GM19035 (cell line): ENCODE data around the gene CDC42BPB.

Experiments used
- ATAC-seq: cut with Tn5 transposase; IDR thresholded peaks from one replicate; pipeline ENCODE4 v1.9.1; 2021; ENCODE audit not compliant: unreplicated experiment

Gene CDC42BPB

DNA sequence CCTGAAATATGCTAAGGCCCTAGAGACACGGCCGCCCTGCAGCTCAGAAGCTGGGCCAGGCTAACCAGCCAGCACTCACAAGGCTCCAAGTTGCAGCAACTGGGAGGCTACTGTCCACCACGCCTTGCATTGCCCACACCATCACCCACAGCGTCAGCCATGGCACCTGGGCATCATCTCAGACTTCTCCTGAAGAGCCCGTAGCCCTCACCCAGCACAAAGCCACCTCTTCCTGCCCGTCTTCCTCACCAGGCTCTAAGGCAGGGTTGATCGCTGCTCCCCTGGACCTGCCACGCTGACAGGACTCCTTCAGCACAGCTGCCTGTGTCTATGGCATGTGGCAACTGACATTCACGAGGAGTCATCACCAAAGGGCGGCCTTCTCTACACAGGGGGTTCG lies 38.1 kb downstream of the CDC42BPB start:
- ATAC-seq: no peak

DNA sequence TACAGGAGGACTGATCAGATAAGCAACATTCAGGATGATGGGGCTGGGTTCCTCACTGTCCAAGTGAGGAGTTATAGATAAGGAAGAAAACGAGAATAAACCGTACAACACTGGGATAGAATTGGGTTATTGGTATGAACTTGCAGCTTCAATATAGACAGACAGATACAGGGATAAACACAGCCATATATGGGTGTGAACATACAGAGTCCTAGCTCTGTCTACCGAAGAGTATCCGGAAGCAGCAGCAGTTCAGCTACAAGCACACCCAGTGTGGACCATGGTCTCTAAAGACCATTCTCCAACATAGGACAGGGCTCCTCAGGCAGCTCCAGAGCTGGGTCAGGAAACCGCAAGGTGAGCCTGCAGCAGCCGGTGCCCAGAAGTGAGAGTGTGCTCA lies 40.8 kb downstream of the CDC42BPB start:
- no peak for ATAC-seq

DNA sequence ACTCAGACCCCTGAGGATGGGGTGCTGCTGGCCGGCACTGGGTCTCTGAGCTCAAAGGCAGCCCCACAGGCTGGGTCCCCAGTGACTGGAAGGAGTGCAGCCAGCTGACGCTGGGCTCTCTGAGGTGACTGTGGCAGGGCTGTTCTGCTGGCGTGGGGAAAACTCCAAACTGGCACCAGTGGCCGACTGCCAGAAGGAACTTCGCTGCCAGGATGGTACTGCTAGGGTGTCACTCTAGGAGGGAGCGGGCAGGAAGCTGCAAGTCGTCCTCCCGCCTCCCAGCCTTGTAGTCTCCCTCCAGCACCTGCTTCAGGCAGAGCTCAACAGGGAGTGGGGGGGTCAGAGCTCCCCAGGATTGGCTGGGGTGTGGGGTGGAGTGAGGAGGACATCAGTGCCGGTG lies 41.3 kb downstream of the CDC42BPB start:
- no peak for ATAC-seq

DNA sequence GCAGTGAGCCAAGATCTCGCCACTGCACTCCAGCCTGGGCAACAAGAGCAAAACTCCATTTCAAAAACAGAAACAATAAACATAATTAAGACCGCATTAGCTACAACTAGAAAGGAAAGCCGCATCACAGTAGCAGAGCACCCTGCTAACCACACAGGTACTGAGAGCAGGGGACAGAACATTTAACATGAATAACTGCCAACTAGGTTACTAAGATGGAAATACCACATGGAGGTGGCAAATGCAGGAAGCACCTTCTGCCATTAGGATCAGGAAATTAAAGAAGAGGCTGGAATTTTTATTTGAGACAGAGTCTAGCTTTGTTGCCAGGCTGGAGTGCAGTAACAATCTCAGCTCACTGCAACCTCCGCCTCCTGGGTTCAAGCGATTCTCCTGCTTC lies 41.9 kb downstream of the CDC42BPB start:
- ATAC-seq: no peak

DNA sequence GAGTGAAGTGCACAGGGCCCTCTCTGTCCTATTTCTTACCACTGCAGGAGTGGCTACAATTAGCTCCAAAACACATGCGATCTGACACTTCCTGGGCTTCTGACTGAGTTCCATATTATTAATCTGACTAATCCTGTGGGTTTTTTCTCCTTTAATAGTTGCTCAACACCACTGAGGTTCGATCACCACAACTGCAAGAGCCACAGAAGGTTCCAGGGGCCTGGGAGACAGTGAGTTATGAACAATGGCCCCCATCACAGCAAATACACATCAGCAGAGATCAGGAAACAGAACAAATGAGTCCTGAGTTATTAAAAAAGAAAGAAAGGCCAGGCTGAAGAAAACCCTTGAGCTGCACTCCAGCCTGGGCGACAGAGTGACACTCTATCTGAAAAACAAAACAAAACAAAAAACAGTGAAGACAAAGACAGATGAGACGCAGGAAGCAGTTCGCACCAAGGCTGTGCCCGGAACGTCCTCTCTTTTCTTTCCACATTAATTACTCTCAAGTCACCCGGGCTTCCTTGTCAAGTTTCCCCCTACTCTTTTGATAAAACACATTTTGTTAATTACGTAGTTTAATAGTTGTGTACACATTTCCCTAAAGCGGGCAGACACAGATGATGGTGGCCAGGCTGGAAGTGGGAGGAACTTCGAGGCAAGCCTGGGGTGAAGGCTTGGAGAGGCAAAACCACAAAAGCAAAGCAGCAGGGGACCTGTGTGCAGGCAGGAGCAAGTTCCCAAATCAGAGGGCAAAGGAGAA lies 42.7 kb downstream of the CDC42BPB start:
- no peak for ATAC-seq

DNA sequence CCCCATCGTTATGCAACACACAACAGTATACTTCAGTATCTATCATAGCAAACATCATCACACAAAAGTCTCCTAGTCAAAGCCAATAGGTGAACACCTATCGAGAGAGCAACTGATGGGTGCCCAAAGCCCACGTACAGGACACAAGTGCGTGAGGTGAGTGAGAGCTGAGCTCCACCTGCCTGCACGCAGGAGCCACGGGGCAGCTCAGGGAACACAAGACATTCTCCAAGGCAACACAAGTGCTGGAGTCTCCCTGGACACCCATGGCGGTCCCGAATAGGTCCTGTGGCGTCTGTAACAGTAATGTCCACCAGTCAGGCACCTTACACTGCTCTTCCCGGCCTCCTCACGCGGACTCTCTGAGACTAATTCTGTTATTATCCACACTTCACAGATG lies 44.3 kb downstream of the CDC42BPB start:
- no peak for ATAC-seq

DNA sequence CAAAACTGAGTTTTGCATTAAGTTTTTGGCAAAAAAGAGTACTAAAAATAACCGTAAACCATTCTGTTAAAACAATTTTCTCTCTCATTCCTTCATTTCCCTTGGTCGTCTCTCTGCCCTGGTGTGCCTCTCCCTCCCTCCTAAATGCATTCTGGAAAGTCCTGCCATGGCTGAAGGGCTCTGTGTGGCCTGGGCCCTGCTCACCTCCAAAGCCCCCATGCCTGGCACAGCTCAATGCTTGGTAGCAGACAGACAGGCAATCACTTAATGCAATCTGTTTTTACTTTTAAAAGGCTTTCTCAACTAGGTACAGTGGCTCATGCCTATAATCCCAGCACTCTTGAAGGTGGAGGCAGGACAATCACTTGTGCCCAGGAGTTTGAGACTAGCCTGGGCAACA lies 47.8 kb downstream of the CDC42BPB start:
- ATAC-seq: no peak

DNA sequence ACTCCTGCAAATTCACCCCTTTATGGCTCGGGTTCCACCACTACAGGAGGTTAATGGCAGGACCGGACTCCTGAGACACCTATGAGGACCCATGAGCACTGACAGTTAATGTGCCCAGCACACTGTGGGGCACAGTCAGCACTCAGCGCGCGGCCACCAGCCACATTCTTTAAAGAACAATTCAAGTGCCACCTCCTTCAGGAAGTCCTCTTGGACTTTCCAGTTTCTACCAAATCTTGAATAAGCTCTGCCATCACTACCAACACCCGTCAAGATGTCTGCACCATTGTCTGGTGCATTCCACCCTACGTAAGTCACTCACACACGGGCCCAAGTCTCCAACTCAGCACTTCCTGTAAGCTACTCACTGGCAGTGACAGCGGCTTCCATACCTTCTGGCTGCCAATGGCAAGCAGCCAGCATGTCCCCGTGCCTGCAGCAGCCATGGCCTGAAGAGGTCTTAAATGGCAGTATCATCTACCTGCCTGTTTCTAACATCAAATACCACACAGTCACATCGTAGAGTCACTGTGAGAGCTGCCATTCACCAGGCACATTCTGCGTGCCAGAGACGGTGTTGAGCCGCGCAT lies 48.5 kb downstream of the CDC42BPB start:
- ATAC-seq: no peak

DNA sequence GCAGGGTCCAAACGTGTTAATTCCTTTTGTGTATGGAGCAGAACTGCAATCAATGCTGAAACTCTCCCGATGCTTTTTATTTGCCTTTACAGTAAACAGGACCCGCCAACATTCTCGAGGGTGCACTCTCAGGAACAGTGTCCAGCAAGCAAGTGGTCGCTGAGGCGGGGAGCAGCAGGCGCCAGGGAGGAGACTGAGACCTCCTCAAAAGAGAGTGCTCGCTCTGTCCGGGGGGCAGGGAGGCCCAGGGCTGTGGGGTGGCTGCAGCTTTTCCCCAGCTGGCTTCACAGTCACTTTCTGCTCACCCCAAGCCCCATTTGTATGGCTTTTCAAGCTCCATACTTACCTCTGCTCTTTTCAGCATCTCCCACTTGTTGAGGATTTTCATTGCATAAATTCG lies 49.2 kb downstream of the CDC42BPB start:
- no peak for ATAC-seq

DNA sequence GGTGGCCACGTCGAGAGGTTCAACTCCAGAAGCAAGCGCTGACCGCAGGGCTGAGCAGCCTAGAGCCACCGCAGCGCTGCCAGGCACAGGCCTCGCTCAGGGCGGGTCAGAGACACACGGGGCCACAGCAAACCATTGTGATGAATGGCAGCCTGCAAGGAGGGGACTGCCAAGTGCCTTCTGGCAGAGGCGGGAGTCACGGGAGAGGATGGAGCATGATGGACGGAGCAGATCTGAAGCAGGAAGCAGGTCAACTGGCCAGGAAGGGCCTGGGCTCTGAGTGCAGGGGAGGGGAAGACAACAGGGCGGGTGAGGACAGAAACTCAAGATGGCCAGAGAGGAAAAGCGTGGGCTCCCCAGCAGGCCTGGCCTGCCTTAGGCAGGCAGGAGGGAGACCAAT lies 49.8 kb downstream of the CDC42BPB start:
- ATAC-seq: no peak

DNA sequence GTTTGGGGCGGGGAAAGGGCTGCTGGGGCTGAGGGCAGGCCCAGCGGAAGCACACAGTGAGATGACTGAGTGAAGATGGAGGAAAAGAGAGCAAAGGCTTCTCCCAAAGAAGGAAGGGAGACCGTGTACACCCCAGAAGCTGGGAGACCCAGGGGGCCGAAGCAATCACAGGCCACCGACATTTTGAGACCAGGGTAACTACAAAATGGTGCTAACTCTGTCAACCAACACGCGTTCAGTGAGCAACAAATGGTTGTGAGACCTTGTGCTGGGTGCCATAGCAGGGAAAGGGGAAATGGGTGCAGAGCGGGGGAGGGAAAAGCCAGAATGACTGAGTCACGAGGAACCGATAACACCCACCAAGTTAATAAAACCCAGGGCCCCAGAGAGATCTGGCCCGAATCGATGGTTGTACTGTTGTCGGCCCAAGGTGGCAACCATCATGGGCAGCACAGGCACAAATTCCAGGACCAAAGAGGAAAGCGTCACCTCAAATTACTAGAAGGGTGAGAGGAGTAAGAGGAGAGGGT lies 50.3 kb downstream of the CDC42BPB start:
- no peak for ATAC-seq

DNA sequence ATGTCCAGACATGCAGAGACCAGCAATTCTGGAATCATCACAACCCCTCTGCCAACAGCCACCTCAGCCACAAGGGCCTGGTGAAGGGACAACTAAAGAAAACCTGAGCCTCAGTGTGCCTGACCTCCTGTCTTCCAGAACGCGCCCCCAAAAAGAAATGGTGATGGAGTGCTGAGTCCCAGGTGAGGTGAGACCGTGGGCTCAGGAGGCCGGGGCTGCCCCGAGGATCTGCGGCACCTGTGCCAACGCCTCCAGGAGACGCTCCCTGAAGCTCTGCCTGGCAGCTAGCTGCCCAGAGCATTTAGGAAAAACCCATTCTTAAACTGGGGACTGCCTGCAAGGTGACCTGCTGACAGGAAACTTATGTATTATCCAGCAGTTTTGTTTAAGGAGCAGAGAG lies 51.2 kb downstream of the CDC42BPB start:
- no peak for ATAC-seq

DNA sequence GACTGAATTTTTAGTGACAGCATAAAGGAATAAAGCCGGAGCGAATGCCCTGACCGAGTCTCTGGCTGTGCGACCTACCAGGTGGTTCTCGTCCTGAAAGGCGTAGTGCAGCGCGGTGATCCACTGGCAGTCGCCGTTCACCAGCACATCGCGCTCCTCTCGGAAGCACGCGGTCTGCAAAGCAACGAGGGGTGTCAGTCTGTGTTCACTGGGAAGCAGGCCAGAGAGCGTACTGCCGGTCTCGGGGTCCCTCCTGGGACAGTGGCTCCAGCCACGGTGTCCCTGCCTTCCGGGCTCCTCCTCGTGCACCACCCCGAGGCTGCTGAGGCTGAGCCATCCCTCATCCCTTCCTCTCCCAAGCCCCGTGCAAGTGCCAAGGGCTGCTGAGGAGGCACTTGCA lies 53.5 kb downstream of the CDC42BPB start:
- no peak for ATAC-seq

DNA sequence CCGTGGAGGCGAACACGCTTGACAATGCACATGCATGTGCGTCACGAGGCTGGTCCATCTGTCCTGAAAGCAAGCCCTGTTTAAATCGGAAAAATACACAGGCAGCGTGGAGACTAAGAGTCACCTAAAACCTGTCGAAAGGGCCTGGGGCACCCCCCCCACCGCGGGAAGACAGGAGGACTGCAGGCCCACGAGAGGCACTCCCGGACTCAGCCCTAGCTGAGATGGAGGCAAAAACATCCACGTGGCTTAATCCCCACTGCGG lies 54.1 kb downstream of the CDC42BPB start:
- ATAC-seq: no peak

DNA sequence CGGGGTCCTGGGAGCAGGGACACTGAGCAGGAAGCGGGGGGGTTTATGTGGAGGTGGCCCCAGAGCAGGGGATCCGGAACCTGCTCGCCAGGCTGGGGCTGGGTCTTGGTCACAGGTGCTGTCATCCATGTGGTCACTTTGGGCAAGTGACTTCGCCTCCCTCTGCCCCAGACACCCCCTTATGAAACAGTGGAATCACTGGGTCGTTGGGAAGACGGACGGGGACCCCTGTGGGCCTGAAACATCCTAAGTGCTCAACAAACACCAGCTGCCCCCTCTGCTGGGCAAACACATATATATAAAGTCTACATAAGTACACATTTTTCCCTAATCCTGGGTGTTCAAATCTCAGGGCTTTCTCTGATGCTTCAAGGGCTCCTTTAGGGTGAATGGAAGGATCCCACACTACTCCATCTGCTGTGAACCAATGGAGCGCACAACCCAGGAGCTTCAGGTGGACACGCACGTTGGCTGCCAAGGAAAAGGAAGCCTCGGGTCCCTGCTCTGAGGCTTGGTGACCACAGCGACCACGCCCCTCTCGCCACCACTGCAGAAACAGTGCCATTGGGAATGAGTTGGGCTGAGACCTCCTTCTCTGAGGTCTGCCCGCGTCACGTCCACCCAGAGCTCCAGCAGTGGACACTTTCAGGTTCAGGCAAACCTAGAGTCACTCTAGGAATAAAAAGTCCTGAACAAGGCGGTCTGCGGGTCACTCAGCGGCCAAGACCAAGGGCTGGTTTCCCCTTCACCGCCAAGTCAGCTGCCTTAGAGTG lies 54.6 kb downstream of the CDC42BPB start:
- no peak for ATAC-seq

DNA sequence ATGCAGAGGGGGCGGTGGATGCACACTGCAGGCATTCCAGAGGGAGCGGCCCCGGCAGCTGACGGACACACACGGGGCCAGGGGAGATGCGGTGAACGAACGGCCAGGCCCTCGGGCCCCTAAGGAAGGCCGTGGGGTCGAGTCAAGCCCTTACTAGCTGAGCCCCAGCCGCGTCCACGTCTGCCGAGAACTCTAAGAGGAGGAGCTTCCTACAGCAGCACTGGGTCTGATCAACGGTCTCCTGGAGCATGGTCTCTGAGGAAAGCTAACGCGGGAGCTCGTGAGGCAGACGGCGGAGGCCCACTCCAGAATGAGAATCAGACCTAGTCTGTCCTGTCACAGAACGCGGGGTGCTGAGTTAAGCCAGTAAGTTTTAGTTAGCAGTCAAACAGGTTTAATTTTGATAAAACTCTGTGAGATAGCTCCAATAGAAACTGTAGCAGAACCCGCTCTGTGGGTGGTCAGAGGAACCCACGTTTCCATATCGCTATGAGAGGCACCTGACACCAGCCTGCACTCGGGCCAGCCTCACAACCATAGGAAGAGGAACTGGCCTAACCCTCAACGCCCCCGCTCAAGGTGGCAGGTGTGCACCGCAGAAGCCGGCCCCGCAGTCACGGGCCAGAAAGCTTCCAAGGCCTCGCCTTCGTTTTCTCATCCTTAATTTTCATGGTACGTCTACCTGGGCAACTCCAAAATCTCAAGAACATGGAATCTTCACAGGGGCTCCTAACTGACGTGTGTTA lies 55.5 kb downstream of the CDC42BPB start:
- ATAC-seq: no peak

DNA sequence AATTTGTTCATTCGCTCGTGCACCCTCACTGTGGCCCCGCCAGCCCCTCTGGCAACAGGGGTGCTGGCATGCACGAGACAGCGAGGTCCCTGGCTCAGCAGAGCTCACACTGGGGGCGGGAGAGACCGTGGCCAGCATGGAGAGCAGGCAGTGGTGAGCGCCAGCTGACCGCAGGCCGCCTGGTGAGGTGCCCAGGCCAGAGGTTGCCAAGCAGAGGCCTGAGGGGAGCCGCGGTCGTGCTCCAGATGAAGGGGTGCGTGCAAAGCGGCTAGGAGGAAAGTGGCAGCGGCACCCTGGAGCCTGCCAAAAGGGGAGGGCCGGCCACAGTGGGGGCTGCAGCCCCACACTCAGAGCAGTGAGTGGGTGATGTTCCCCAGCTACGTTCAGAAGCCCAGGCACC lies 56.1 kb downstream of the CDC42BPB start:
- no peak for ATAC-seq

DNA sequence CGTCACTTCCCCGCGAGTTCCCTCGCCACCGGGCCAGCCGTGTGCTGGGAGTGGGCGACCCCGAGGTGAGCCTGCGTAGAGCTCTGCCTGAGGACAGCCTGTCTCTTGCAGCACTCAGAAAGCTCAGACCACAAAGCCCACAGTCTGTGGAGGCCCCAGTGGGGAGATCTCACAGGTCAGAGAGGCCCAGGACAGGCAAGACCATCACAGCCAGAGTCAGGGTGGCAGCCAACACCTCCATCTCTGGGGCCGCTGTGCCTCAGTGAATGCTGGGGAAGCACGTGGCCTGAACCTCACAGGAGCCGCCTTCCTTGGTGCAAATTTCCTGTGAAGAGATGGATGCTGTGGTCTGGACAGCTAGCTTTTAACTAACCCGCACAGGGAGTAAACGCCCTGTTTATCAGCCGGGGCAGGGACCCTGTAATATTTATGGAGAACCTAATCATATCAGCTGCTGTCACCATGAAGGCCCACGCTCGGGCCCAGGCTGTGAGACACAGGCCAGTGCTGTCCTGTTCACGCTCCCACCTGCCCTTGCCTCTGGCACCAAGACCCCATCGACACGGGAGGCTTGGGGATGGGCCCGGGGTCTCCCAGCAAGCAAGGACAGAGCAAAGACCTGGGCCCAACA lies 56.9 kb downstream of the CDC42BPB start:
- ATAC-seq: no peak

DNA sequence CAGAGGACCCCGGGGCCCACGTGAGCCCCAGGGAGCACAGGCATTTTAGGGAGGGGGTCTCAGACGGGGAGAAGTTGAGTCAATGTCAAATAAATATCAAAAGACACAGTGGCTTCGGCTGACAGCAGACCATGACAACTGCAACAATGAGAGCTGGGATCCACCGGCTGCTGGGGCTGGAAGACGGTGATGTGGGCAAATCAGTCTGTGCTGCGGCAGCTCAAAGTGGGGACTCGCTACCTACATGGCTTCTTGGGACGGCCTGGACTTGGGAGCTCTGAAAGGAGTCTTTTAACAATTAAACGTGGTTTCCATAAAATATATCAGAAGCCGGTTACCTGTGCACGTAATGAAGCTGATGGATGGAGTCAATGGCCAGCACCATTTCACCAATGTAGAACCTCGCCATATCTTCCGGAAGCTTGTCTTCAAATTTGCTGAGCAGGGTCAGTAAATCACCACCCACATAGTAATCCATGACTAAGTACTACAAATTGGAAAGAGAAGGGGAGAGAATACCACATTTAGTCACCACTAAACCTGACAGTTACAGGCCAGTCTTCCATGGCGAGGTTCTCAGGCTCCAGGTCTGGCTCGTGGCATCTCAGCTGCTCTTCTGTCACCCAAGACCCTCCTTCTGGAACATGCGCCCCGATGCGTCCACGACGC lies 58.0 kb downstream of the CDC42BPB start:
- ATAC-seq: no peak

DNA sequence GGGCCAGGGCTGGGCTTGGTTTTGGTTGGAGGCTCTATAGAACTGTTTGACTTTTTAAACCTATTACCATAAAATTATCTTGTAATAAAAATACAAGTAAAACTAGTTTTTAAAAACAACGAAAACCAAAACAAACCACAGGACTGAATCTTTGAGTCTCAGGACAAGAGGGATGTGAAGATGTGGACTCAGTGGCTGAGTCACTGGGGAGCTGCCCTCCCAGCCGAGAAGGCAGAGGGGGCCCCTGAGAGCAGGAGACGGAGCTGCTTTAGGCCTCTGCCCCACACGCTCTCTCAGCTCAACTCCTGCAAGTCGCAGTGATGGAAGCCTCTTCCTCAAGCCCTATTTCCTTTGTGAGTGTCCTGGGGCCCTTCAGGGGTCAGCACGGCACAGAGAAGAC lies 59.0 kb downstream of the CDC42BPB start:
- no peak for ATAC-seq

DNA sequence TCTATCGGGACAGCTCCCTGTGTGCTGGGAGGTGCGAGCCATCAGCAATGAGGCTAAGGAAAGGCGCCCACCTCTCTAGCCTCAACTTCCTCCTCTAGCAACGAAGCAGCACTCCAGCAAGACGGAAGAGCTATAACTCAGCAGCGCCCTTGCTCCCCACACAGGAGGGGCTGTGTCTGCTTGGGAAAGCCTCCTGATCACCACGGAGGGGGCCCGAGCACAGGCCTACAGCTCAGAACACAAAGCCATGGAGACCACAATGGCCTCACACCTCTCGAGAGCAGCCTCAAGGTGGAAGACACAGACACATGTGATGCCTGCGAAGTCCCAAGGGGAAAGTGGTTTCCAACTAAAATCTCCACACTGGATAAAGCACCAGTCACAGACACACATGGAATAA lies 60.4 kb downstream of the CDC42BPB start:
- ATAC-seq: no peak
